Endothelial cell of umbilical vein (primary cell): Measurements from ENCODE around the gene MYO6. TPM values are rescaled to one million over a fixed set of nuclear protein-coding genes. Genes with fewer than 3 reads are reported as not detected.

Source experiments
- BruUV-seq: library from RNA; stranded (reverse); fragments of 400-500 nt; replicated peaks from 2 replicates; lab custom pipeline; 2021; lab: Mats Ljungman, UMichigan
- CTCF ChIA-PET: fragments of 300-600, 350-600 bp; sonication (Branson Sonifier 250); formaldehyde crosslinking; loops from one replicate; lab custom pipeline; 2021; ENCODE audit warnings: antibody characterized with exemption, inconsistent platforms; lab: Charles Lee
- POLR2A ChIA-PET: fragments of 300-600, 350-600 bp; sonication (Branson Sonifier 250); formaldehyde crosslinking; loops from one replicate; lab custom pipeline; 2021; ENCODE audit warnings: antibody characterized with exemption, inconsistent platforms; lab: Charles Lee
- DNase-seq: peaks from one replicate; pipeline ENCODE4 v3.0.0-alpha.2; 2011; ENCODE audit warnings: low read depth, low spot score
- FAIRE-seq: peaks from 2 replicates; lab custom pipeline; 2011; peaks lifted over from hg19 to GRCh38; lab: Jason Lieb, UNC
- H2AFZ ChIP-seq: 2 replicates; pipeline ENCODE4 v1.6.0; 2012; ENCODE audit warnings: low read depth, low read length, control low read depth, inconsistent platforms
- H3K27ac ChIP-seq: 2 replicates; pipeline ENCODE4 v1.5.1; 2011; ENCODE audit warnings: low read depth, mild to moderate bottlenecking, control low read depth, low read length, moderate library complexity; ENCODE audit not compliant: insufficient read depth
- H3K27me3 ChIP-seq, 2 experiments: 2 replicates each; pipeline versions ENCODE4 v1.6.0 to v1.6.1; 2011; ENCODE audit warnings: low read length in 2 of 2, mixed read lengths in 1 of 2; ENCODE audit not compliant: control insufficient read depth in 2 of 2, insufficient read depth in 2 of 2
- H3K36me3 ChIP-seq, 2 experiments: 2 replicates in 1 of 2; 3 replicates in 1 of 2; pipeline ENCODE4 v1.5.1; 2011; ENCODE audit warnings: low read length in 2 of 2, mild to moderate bottlenecking in 1 of 2, moderate library complexity in 1 of 2; ENCODE audit not compliant: control insufficient read depth in 2 of 2, insufficient read depth in 2 of 2; ENCODE audit errors: extremely low read depth in 1 of 2
- H3K4me1 ChIP-seq: 3 replicates; pipeline ENCODE4 v1.5.1; 2011; ENCODE audit warnings: mild to moderate bottlenecking, low read length; ENCODE audit not compliant: control insufficient read depth, insufficient read depth; ENCODE audit errors: extremely low read depth
- H3K4me2 ChIP-seq: 2 replicates; pipeline ENCODE4 v1.6.1; 2011; ENCODE audit warnings: low read length, control low read depth, mixed read lengths; ENCODE audit not compliant: insufficient read depth
- H3K4me3 ChIP-seq, 3 experiments: fragments of 200-600 bp in 1 of 3; sonication (generic), shearing (Covaris generic) in 1 of 3; replicated peaks in 1 of 3; 2 replicates each; pipeline ENCODE4 v1.5.1; 2011 to 2016; ENCODE audit warnings: control low read depth in 3 of 3, low read length in 3 of 3, mild to moderate bottlenecking in 2 of 3, inconsistent platforms in 1 of 3, low read depth in 1 of 3, moderate library complexity in 1 of 3; ENCODE audit not compliant: insufficient read depth in 1 of 3
- H3K79me2 ChIP-seq: 2 replicates; pipeline ENCODE4 v1.6.0; 2012; ENCODE audit warnings: low read length, inconsistent platforms; ENCODE audit not compliant: control insufficient read depth, insufficient read depth
- H3K9ac ChIP-seq: replicated peaks from 2 replicates; pipeline ENCODE3; 2011; ENCODE audit warnings: low read length, control low read depth; ENCODE audit not compliant: insufficient read depth; ENCODE audit errors: extremely low read depth
- H3K9me1 ChIP-seq: replicated peaks from 3 replicates; pipeline ENCODE4 v1.6.0; 2011; ENCODE audit warnings: mild to moderate bottlenecking, low read length; ENCODE audit not compliant: control insufficient read depth, insufficient read depth; ENCODE audit errors: extremely low read depth
- H3K9me3 ChIP-seq: replicated peaks from 2 replicates; pipeline ENCODE4 v1.5.1; 2012; ENCODE audit warnings: low read length, inconsistent platforms; ENCODE audit not compliant: control insufficient read depth, insufficient read depth
- H4K20me1 ChIP-seq: replicated peaks from 2 replicates; pipeline ENCODE3; 2011; ENCODE audit warnings: mild to moderate bottlenecking, low read length; ENCODE audit not compliant: control insufficient read depth, insufficient read depth; ENCODE audit errors: extremely low read depth
- EZH2 ChIP-seq: IDR thresholded peaks from 2 replicates; pipeline ENCODE4 v1.6.1; 2012; ENCODE audit warnings: borderline replicate concordance, low read depth, mild to moderate bottlenecking, moderate library complexity, low read length, inconsistent platforms; ENCODE audit not compliant: severe bottlenecking
- FOS ChIP-seq: IDR thresholded peaks from 2 replicates; pipeline ENCODE4 v1.6.1; 2011; ENCODE audit warnings: mild to moderate bottlenecking, low read length, moderate library complexity, borderline replicate concordance; ENCODE audit not compliant: insufficient read depth
- GATA2 ChIP-seq: IDR thresholded peaks from 2 replicates; pipeline ENCODE4 v1.7.0; 2011; ENCODE audit warnings: low read depth, mild to moderate bottlenecking, moderate library complexity, mixed read lengths, low read length; ENCODE audit not compliant: insufficient read length, insufficient read depth
- JUN ChIP-seq: IDR thresholded peaks from 2 replicates; pipeline ENCODE4 v1.6.1; 2011; ENCODE audit warnings: borderline replicate concordance, low read depth; ENCODE audit not compliant: insufficient read length, insufficient read depth
- MYC ChIP-seq: IDR thresholded peaks from one replicate; pipeline ENCODE4 v1.6.1; 2011; ENCODE audit warnings: mild to moderate bottlenecking, low read depth, low read length
- POLR2A ChIP-seq: IDR thresholded peaks from 2 replicates; pipeline ENCODE4 v1.6.1; 2012; ENCODE audit warnings: low read depth, mild to moderate bottlenecking, control low read depth, low read length
- POLR2AphosphoS5 ChIP-seq: IDR thresholded peaks from 2 replicates; pipeline ENCODE4 v1.6.1; 2012; ENCODE audit warnings: low read depth, mild to moderate bottlenecking, control low read depth, low read length, moderate library complexity; ENCODE audit not compliant: insufficient read depth
- dilution Hi-C: fragments of 300-500 bp; cut with MboI; formaldehyde crosslinking; loops from one replicate; pipeline ENCODE4 v1.15.0; 2019; ENCODE audit warnings: low sequenced_read_pairs; ENCODE audit not compliant: extremely low pct_ligation_motif_present
- intact Hi-C: fragments of 100-400 bp; cut with micrococcal nuclease; formaldehyde crosslinking; loops from one replicate; pipeline ENCODE4 v1.10.0; 2022
- polyA plus RNA-seq, 4 experiments: library from polyadenylated mRNA; depleted of rRNA in 3 of 4; stranded (reverse) in 3 of 4; unstranded in 1 of 4; fragments of >200 nt; gene quantifications; 2 replicates each; pipeline versions ENCODE4 v1.2.1 to v1.2.3, GENCODE V29; 2011 to 2012; ENCODE audit warnings: missing spikeins in 1 of 4
- total RNA-seq: library from RNA; stranded (reverse); gene quantifications from 2 replicates; pipeline ENCODE4 v1.2.3, GENCODE V29; 2021
- TF ChIP-seq, protein P1 (sequence below), 2 donors: IDR thresholded peaks; 1 replicate in 1 of 2; 2 replicates in 1 of 2; pipeline ENCODE4 v1.5.1; 2011; ENCODE audit warnings: low read length in 2 of 2, mild to moderate bottlenecking in 2 of 2, moderate library complexity in 2 of 2, control low read depth in 1 of 2, inconsistent platforms in 1 of 2, low read depth in 1 of 2; ENCODE audit not compliant: insufficient read depth in 1 of 2; ENCODE audit errors: extremely low read depth in 1 of 2
- TF ChIP-seq, protein P2 (sequence below): IDR thresholded peaks from 2 replicates; pipeline ENCODE4 v1.6.1; 2011; ENCODE audit not compliant: insufficient read depth, insufficient read length

The MYO6 gene
- total and polyA plus RNA-seq, 2 donors (not counting 3 experiments of a cell fraction or from before 2014, with no cell fraction given) = 15.5 to 68.0 TPM

DNA sequence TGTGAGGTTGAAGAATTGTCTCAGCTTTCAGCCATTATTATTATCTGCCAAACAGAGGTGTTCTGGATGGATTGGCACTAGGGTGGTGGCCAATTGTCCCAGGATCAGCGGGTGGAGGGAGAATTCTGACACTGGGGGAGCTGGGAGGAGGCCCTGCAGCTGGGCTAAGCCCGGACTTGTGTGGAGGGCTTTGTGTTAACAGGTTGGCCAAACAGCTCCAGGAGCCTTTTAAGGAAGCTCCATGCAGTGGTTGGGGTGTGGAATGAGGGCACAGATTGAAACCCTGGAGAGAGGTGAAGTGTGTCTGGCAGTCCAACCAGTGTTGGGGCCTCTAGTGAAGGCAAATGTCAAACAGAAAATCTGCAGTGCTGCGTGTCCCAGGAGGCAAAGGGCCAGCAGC lies 187.6 kb downstream of the MYO6 start:
- Histone ChIP-seq H3K4me1 (peaks cover 4% of the 10 kb centered on the region), H3K9ac (no peak overlapping the region), H3K36me3 (no peaks in the 10 kb centered on the region), H3K4me3 (no peak overlapping the region), H3K4me2 (no peak overlapping the region), H2AFZ (no peak overlapping the region), H4K20me1 (no peaks in the 10 kb centered on the region), H3K79me2 (no peaks in the 10 kb centered on the region), H3K27me3 (peaks cover 0 to 3% of the 10 kb centered on the region in 2 experiments), H3K9me1 (no peaks in the 10 kb centered on the region), H3K27ac (no peak overlapping the region), H3K9me3 (no peaks in the 10 kb centered on the region)
- CTCF ChIA-PET = interaction anchor here (1.1 to 5.2 kb wide), 4 partner anchors 44 to 1526 kb away, joined by 3 to 105 read pairs (median 16); partner anchors contain the start of gene HTR1B
- BruUV-seq = no TSS peak
- dilution Hi-C loops = no loop called here
- intact Hi-C loops = loop anchor here (5.0 kb wide), 1 partner anchor 761 kb away; no protein-coding TSS in a partner anchor
- FAIRE-seq (no peak), DNase-seq (no peak)
- no peak for TF ChIP-seq JUN
- TF ChIP-seq, protein P1, sequence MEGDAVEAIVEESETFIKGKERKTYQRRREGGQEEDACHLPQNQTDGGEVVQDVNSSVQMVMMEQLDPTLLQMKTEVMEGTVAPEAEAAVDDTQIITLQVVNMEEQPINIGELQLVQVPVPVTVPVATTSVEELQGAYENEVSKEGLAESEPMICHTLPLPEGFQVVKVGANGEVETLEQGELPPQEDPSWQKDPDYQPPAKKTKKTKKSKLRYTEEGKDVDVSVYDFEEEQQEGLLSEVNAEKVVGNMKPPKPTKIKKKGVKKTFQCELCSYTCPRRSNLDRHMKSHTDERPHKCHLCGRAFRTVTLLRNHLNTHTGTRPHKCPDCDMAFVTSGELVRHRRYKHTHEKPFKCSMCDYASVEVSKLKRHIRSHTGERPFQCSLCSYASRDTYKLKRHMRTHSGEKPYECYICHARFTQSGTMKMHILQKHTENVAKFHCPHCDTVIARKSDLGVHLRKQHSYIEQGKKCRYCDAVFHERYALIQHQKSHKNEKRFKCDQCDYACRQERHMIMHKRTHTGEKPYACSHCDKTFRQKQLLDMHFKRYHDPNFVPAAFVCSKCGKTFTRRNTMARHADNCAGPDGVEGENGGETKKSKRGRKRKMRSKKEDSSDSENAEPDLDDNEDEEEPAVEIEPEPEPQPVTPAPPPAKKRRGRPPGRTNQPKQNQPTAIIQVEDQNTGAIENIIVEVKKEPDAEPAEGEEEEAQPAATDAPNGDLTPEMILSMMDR (IDR thresholded peaks at IDR 0.05; ENCODE audit: extremely low read depth in 1 of 2, insufficient read depth in 1 of 2, low read depth in 1 of 2, low read length in 2 of 2) = no peak
- no peak for TF ChIP-seq EZH2
- TF ChIP-seq POLR2AphosphoS5 = no peak
- TF ChIP-seq, protein P2, sequence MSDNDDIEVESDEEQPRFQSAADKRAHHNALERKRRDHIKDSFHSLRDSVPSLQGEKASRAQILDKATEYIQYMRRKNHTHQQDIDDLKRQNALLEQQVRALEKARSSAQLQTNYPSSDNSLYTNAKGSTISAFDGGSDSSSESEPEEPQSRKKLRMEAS = no peak
- TF ChIP-seq FOS = no peak
- no peak for TF ChIP-seq MYC
- no peak for TF ChIP-seq GATA2
- no peak for TF ChIP-seq POLR2A
- POLR2A ChIA-PET = no interaction called here
